ENCODE results near the gene LRP5.

Gene LRP5

GRCh38 chr11:68370211-68371111, 58.1 kb downstream of the LRP5 start:
- DNase-seq: peak in 1 of 56 donors; percentile 9

- peak in 2 of 56 donors; percentile 9 to 21 for DNase-seq
Measured at GRCh38 chr11:68371171-68372041, 59.0 kb downstream of the LRP5 start.

- peak in 2 of 56 donors; percentile 18 to 24 for DNase-seq
Measured at GRCh38 chr11:68372114-68372513, 59.7 kb downstream of the LRP5 start.

- DNase-seq: no peak
Measured at GRCh38 chr11:68372625-68373024, 60.2 kb downstream of the LRP5 start.

- DNase-seq: peak in 2 of 56 donors; percentile 14 to 30
Measured at GRCh38 chr11:68373189-68373814, 60.9 kb downstream of the LRP5 start.

- peak in 33 of 56 donors; percentile 9 to 62 (median 26) for DNase-seq
Measured at GRCh38 chr11:68373815-68374501, 61.6 kb downstream of the LRP5 start.

- no peak for DNase-seq
Measured at GRCh38 chr11:68374531-68374930, 62.1 kb downstream of the LRP5 start.

- no peak for DNase-seq
Measured at GRCh38 chr11:68375337-68375736, 62.9 kb downstream of the LRP5 start.

- DNase-seq: no peak
Measured at GRCh38 chr11:68375766-68376165, 63.4 kb downstream of the LRP5 start.

GRCh38 chr11:68377389-68377795, 65.0 kb downstream of the LRP5 start:
- DNase-seq: no peak

GRCh38 chr11:68379206-68379605, 66.8 kb downstream of the LRP5 start:
- no peak for DNase-seq

- peak in 1 of 56 donors; percentile 20 for DNase-seq
Measured at GRCh38 chr11:68380786-68381622, 68.6 kb downstream of the LRP5 start.

GRCh38 chr11:68381716-68382115, 69.3 kb downstream of the LRP5 start:
- peak in 2 of 56 donors; percentile 17 to 36 for DNase-seq

GRCh38 chr11:68382358-68382998, 70.1 kb downstream of the LRP5 start:
- DNase-seq: no peak

GRCh38 chr11:68383976-68384501, 71.6 kb downstream of the LRP5 start:
- peak in 42 of 56 donors; percentile 8 to 84 (median 30) for DNase-seq

GRCh38 chr11:68384530-68385081, 72.2 kb downstream of the LRP5 start:
- no peak for DNase-seq

- DNase-seq: no peak
Measured at GRCh38 chr11:68385128-68385527, 72.7 kb downstream of the LRP5 start.

- no peak for DNase-seq
Measured at GRCh38 chr11:68386331-68386978, 74.1 kb downstream of the LRP5 start.

All from nucleus accumbens (tissue), 56 donors.